Measurements from ENCODE around the gene RPL9.
"Not testable (repeated sequence)": the region's sequence is repeated elsewhere in the genome, so short reads cannot be mapped to it uniquely, and the experiment has no call there.

The RPL9 gene

DNA sequence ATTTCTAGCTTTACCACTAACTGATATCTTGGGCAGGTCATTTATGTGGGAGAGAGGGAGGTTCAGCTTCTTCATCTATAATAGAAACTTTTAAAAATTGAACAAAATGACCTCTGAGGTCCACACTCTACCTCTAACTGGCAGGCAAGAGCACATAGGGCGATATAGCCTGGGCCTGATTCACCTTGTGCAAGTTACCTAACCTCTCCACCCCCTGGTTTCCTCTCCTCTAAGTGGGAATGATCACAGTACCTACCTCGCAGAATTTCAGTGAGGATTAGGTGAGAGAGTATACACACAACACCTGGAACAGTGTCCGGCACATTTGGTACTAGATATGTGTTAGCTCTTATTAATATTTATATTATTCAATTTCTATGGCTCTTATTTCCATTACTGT lies 36.5 kb downstream of the RPL9 start:
- no peak for DNase-seq

DNA sequence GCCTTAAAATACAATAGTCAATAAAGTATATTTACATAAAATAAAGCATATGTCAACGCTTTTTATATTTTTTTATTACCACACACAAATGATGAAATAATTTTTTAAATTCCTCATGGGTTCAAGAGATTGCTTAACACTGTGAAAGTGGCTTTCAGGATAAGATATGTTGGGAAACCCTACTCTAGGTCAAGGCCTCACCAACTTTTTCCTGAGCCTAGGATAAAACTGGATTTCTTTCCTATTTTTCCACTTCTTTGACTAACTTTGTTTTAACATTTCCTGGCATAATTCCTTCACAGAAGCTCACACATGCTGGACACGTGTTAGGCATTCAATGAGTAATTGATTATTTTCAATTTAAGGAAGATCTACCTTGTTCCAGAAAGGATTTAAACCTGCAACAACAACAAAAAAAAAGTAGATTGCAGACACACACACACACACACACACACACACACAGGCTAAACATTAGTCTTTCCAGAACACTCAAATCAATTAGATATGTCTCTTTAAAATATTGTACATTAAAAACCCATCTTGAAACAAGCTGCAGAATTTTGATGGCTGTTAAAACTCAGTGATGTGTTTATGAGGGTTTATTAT lies 42.9 kb downstream of the RPL9 start:
- no peak for DNase-seq

DNA sequence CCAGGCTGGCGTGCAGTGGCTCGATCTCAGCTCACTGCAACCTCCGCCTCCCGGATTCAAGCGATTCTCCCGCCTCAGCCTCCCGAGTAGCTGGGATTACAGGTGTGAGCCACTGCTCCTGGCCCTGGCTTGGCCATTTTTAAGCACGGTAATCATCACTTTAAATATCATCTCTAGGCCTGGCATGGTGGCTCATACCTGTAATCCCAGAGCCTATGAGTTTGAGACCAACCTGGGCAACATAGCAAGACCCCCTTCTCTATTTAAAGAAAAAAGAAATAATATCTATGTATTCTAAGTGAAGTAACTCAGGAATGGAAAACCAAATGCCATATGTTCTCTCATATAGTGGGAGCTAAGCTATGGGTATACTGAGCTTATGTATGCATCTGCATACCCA lies 47.2 kb downstream of the RPL9 start:
- not testable (repeated sequence) for DNase-seq

DNA sequence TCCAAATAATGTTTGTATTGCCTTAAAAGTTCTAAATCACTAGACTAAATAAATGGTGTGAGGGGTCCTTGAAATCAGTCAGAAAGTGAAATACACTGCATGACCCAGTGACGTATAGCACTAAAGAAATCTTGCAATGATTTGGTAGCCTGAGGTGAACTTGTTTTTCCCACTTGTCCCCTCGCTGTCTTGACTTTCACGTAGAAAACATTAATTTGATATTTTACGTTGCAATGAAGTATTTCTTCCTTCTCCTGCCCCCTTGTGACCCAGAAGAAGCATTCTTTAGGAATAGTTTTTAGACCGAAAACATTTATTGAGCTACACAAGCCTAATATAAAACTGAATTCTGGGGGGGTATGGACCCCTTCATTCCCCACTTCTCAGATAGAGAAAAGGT lies 48.3 kb downstream of the RPL9 start:
- no peak for DNase-seq

DNA sequence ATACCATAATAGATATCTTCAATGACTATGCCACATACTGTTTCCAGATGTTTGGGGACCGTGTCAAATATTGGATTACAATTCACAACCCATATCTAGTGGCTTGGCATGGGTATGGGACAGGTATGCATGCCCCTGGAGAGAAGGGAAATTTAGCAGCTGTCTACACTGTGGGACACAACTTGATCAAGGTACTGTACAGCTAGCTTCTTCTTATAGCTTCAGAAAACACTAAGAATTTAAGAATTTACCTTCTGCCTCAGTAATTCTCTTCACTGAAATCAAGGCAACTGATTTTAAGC lies 51.2 kb downstream of the RPL9 start:
- peak; percentile 0 for DNase-seq

DNA sequence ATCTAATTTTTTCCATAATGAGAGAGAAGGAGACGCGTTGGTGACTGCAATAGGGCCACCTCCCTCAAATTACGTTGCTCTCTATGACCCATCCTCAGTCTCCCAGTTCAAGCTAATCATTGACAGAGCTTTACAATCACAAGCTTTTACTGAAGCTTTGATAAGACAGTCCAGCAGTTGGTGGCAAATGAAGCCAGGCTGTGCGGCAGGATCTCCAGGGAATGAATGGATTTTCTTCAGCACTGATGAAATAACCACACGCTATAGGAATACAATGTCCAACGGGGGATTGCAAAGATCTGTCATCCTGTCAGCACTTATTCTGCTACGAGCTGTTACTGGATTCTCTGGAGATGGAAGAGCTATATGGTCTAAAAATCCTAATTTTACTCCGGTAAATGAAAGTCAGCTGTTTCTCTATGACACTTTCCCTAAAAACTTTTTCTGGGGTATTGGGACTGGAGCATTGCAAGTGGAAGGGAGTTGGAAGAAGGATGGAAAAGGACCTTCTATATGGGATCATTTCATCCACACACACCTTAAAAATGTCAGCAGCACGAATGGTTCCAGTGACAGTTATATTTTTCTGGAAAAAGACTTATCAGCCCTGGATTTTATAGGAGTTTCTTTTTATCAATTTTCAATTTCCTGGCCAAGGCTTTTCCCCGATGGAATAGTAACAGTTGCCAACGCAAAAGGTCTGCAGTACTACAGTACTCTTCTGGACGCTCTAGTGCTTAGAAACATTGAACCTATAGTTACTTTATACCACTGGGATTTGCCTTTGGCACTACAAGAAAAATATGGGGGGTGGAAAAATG lies 51.7 kb downstream of the RPL9 start, which contains the start of gene KLB:
Gene KLB (plus strand): TSS at position 168 of the 821 bp plus-strand sequence. CDS start 20 bp downstream, at position 188.
- DNase-seq, result no peak
